Measurements from ENCODE around the gene METTL1. TPM values are rescaled to one million over a fixed set of nuclear protein-coding genes. Genes with fewer than 3 reads are reported as not detected.
A peak's percentile ranks its signal among the peaks of the same experiment; 100 is the strongest.
"Not testable (repeated sequence)": the region's sequence is repeated elsewhere in the genome, so short reads cannot be mapped to it uniquely, and the experiment has no call there.

Gene METTL1
- total and polyA plus RNA-seq, 4 donors: 9.5 to 16.2 (median 15.7) TPM

DNA sequence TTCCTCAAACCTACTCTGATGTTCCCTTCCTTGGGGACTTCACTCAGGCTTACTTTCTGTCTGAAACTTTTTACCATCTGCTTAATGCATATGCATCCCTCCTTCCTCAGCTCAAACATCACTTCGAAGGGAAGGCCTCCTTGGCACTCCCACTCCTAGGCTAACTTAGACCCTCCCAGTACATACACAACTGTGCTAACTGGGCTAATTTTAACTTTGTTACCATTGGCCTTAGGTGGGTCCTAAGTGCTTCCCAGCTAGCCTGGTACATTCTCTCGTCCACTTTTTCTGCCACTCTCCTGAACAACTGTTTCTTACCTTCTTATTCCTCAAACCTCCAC lies 4.3 kb upstream of the METTL1 start:
- intact Hi-C loops (cut with DNase I): no loop called here
- Histone ChIP-seq H3K4me1 (ENCODE audit: control insufficient read depth in 1 of 2, insufficient read depth in 2 of 2, low read length in 2 of 2) (no peaks in the 10 kb centered on the region), H3K27ac (ENCODE audit: low read depth in 1 of 2, low read length in 2 of 2) (no peak overlapping the region), H3K36me3 (ENCODE audit: control insufficient read depth in 1 of 2, insufficient read depth in 2 of 2, low read length in 1 of 2) (no peaks in the 10 kb centered on the region), H3K4me3 (ENCODE audit: low read length in 2 of 2) (no peak overlapping the region), H3K9me3 (ENCODE audit: control insufficient read depth, low read length) (no peaks in the 10 kb centered on the region), H3K27me3 (ENCODE audit: control insufficient read depth in 1 of 2, insufficient read depth in 2 of 2, low read length in 1 of 2) (no peaks in the 10 kb centered on the region)
- ATAC-seq (ENCODE audit: low FRiP score): no peak
- WGBS, 2 donors: 59 to 69% methylated on average over 2 of the region's 2 CpGs
- no peak for DNase-seq

- intact Hi-C loops (cut with DNase I): no loop called here
- ATAC-seq (ENCODE audit: low FRiP score) (no peak), DNase-seq (no peak)
- H3K27ac ChIP-seq (ENCODE audit: low read depth in 1 of 2, low read length in 2 of 2): no peak overlapping the region
- no peaks in the 10 kb centered on the region for H3K27me3 ChIP-seq (ENCODE audit: control insufficient read depth in 1 of 2, insufficient read depth in 2 of 2, low read length in 1 of 2)
- H3K4me1 ChIP-seq (ENCODE audit: control insufficient read depth in 1 of 2, insufficient read depth in 2 of 2, low read length in 2 of 2): no peaks in the 10 kb centered on the region
- H3K4me3 ChIP-seq (ENCODE audit: low read length in 2 of 2): no peak overlapping the region
- no peaks in the 10 kb centered on the region for H3K36me3 ChIP-seq (ENCODE audit: control insufficient read depth in 1 of 2, insufficient read depth in 2 of 2, low read length in 1 of 2)
- no peaks in the 10 kb centered on the region for H3K9me3 ChIP-seq (ENCODE audit: control insufficient read depth, low read length)
- WGBS, 2 donors: 78 to 81% methylated on average over 4 of the region's 4 CpGs
These were observed 3.8 kb upstream of the METTL1 start for GRCh38 chr12:57775563-57776246.

DNA sequence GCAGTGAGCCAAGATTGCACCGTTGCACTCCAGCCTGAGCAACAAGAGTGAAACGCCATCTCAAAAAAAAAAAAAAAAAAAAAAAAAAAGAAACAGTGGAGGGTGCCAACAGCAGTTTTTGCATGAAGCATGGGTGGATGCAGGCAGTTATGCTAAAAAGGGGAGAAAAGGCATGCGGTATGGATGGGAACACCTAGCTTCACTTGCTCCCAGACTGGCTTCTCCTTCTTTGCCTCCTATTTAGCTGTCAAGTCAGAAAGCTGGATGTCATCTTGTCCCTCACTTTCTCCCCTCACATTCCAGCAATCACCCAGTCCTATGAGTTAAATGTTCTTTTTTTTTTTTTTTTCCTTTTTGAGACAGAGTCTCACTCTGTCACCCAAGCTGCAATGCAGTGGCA lies 3.1 kb upstream of the METTL1 start:
- Histone ChIP-seq H3K4me1 (ENCODE audit: control insufficient read depth in 1 of 2, insufficient read depth in 2 of 2, low read length in 2 of 2) (no peaks in the 10 kb centered on the region), H3K9me3 (ENCODE audit: control insufficient read depth, low read length) (no peaks in the 10 kb centered on the region), H3K4me3 (ENCODE audit: low read length in 2 of 2) (no peak overlapping the region), H3K27me3 (ENCODE audit: control insufficient read depth in 1 of 2, insufficient read depth in 2 of 2, low read length in 1 of 2) (no peaks in the 10 kb centered on the region), H3K27ac (ENCODE audit: low read depth in 1 of 2, low read length in 2 of 2) (no peak overlapping the region), H3K36me3 (ENCODE audit: control insufficient read depth in 1 of 2, insufficient read depth in 2 of 2, low read length in 1 of 2) (no peaks in the 10 kb centered on the region)
- WGBS, 2 donors: 66 to 69% methylated on average over 2 to 3 of the region's 3 CpGs
- intact Hi-C loops (cut with DNase I): no loop called here
- DNase-seq: no peak
- ATAC-seq (ENCODE audit: low FRiP score): no peak

DNA sequence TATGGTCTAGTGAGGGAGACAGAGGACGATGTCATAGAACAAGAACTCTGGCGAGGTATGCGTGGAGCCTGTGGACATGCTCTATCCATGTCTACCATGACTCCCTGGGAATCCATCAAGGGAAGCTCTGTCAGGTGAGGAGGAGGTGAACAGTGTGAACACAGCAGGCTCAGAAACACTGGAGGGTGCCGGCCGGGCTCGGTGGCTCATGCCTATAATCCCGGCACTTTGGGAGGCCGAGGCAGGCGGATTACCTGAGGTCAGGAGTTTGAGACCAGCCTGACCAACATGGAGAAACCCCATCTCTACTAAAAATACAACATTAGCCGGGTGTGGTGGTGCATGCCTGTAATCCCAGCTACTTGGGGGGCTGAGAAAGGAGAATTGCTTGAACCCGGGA lies 2.7 kb upstream of the METTL1 start:
- ATAC-seq (ENCODE audit: low FRiP score); H3K9me3 ChIP-seq (ENCODE audit: control insufficient read depth, low read length); H3K36me3 ChIP-seq (ENCODE audit: control insufficient read depth in 1 of 2, insufficient read depth in 2 of 2, low read length in 1 of 2); H3K27me3 ChIP-seq (ENCODE audit: control insufficient read depth in 1 of 2, insufficient read depth in 2 of 2, low read length in 1 of 2); H3K4me1 ChIP-seq (ENCODE audit: control insufficient read depth in 1 of 2, insufficient read depth in 2 of 2, low read length in 2 of 2); intact Hi-C loops (cut with DNase I); H3K27ac ChIP-seq (ENCODE audit: low read depth in 1 of 2, low read length in 2 of 2); DNase-seq; H3K4me3 ChIP-seq (ENCODE audit: low read length in 2 of 2): not testable (repeated sequence)
- 90 to 92% methylated on average over 11 of the region's 11 CpGs for WGBS, 2 donors

DNA sequence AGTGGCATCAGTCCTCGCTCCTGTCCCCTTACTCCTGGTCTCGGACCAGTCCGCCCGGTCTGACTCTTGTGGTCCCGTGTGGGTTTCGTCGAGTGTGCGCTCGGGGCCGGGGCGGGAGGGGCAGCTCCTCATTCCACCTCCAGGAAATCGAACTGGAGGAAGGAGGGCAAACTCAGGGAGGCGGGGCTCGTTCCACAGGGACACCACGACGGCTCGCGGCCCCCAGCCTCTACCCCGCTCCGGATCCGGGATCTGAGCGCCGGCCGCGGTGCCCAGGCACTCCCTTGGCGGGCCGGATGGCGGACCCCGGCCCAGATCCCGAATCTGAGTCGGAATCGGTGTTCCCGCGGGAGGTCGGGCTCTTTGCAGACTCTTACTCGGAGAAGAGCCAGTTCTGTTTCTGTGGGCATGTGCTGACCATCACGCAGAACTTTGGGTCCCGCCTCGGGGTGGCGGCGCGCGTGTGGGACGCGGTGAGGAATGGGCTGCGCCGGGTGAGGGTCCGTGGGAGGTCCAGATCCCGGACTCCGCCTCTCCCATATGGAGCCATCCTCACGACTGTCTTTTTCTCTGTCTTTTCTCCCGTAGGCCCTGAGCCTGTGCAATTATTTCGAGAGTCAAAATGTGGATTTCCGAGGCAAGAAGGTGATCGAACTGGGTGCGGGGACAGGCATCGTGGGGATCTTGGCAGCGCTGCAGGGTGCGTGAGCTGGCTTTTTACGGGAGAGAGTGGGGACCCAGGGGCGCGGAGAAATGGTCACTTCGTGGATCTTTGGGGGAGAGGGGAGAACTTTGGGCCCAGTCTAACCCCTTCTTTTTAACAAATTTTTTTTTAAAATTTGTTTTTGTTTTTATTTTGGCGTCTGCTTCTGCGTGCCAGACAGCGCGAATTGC lies 771 bp upstream of the METTL1 start, which contains the start of gene EEF1AKMT3:
Gene EEF1AKMT3, plus strand, starts transcription at position 186 of the 894 bp plus-strand sequence. Its CDS starts 111 bp downstream, at position 297.
- Histone ChIP-seq H3K4me1 (ENCODE audit: control insufficient read depth in 1 of 2, insufficient read depth in 2 of 2, low read length in 2 of 2) (no peaks in the 10 kb centered on the region), H3K9me3 (ENCODE audit: control insufficient read depth, low read length) (no peaks in the 10 kb centered on the region), H3K4me3 (ENCODE audit: low read length in 2 of 2) (peak within 1 kb of the TSS; percentile 44 to 82), H3K27ac (ENCODE audit: low read depth in 1 of 2, low read length in 2 of 2) (peak within 1 kb of the TSS in 1 of 2 donors; percentile 75), H3K27me3 (ENCODE audit: control insufficient read depth in 1 of 2, insufficient read depth in 2 of 2, low read length in 1 of 2) (no peaks in the 10 kb centered on the region), H3K36me3 (ENCODE audit: control insufficient read depth in 1 of 2, insufficient read depth in 2 of 2, low read length in 1 of 2) (no peaks in the 10 kb centered on the region)
- WGBS, 2 donors: 1% methylated on average over 65 to 67 of the region's 67 CpGs
- ATAC-seq (ENCODE audit: low FRiP score) (peak; percentile 85), DNase-seq (peak; percentile 82 to 90)
- intact Hi-C loops (cut with DNase I): no loop called here

- no peaks in the 10 kb centered on the region for H3K27me3 ChIP-seq (ENCODE audit: control insufficient read depth in 1 of 2, insufficient read depth in 2 of 2, low read length in 1 of 2)
- intact Hi-C loops (cut with DNase I): no loop called here
- no peaks in the 10 kb centered on the region for H3K4me1 ChIP-seq (ENCODE audit: control insufficient read depth in 1 of 2, insufficient read depth in 2 of 2, low read length in 2 of 2)
- H3K4me3 ChIP-seq (ENCODE audit: low read length in 2 of 2): peak overlapping the region; percentile 19 to 82
- peak overlapping the region in 1 of 2 donors; percentile 53 for H3K27ac ChIP-seq (ENCODE audit: low read depth in 1 of 2, low read length in 2 of 2)
- DNase-seq (peak; percentile 94 to 95), ATAC-seq (ENCODE audit: low FRiP score) (peak; percentile 85)
- WGBS, 2 donors: 2 to 4% methylated on average over 16 of the region's 16 CpGs
- no peaks in the 10 kb centered on the region for H3K36me3 ChIP-seq (ENCODE audit: control insufficient read depth in 1 of 2, insufficient read depth in 2 of 2, low read length in 1 of 2)
- no peaks in the 10 kb centered on the region for H3K9me3 ChIP-seq (ENCODE audit: control insufficient read depth, low read length)
These were observed 551 bp downstream of the METTL1 start for GRCh38 chr12:57771236-57771872.

DNA sequence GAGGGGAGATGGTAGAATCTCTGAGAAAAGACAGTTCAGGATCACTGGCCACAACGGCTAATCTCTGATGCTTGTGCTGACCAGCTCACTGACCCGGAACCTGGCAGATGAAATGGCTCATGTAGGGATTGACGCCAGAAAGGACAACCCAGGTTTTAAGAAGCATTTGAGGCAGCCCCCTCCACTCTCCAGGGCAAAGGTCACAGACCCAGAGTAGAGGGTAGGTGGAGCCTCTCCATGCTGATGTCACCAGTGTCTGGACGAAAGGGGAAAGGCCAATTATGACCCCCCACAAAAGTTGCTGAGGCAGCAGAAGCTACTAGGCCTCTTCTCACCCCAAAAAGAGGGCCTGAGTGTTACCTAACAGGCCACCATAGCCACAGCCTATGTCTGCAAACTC lies 1.2 kb downstream of the METTL1 start:
- H3K27me3 ChIP-seq (ENCODE audit: control insufficient read depth in 1 of 2, insufficient read depth in 2 of 2, low read length in 1 of 2): no peaks in the 10 kb centered on the region
- no peak for DNase-seq
- H3K4me1 ChIP-seq (ENCODE audit: control insufficient read depth in 1 of 2, insufficient read depth in 2 of 2, low read length in 2 of 2): no peaks in the 10 kb centered on the region
- intact Hi-C loops (cut with DNase I): no loop called here
- no peak overlapping the region for H3K4me3 ChIP-seq (ENCODE audit: low read length in 2 of 2)
- H3K27ac ChIP-seq (ENCODE audit: low read depth in 1 of 2, low read length in 2 of 2): peak overlapping the region in 1 of 2 donors; percentile 34
- 71 to 83% methylated on average over 4 of the region's 4 CpGs for WGBS, 2 donors
- H3K9me3 ChIP-seq (ENCODE audit: control insufficient read depth, low read length): no peaks in the 10 kb centered on the region
- ATAC-seq (ENCODE audit: low FRiP score): no peak
- H3K36me3 ChIP-seq (ENCODE audit: control insufficient read depth in 1 of 2, insufficient read depth in 2 of 2, low read length in 1 of 2): no peaks in the 10 kb centered on the region

DNA sequence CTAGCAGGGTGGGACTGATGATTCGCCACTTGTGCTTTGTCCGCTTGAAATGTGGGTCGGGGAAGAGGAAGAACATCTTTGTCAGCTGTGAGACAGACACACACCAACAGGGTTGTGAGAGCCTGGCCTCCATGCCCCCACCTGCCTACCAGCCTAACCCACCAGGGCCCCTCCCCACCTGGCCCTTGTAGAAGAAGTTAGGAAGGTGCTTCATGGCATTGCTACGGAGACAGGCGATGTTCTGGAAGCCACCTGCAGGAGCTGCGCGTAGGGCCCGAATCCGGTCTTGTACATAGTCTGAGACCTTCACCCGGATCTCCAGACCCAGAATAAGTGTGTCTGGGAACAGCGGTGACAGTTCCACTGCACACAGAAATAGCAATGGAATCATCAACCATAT lies 2.3 kb downstream of the METTL1 start:
- Histone ChIP-seq H3K27ac (ENCODE audit: low read depth in 1 of 2, low read length in 2 of 2) (no peak overlapping the region), H3K9me3 (ENCODE audit: control insufficient read depth, low read length) (no peaks in the 10 kb centered on the region), H3K36me3 (ENCODE audit: control insufficient read depth in 1 of 2, insufficient read depth in 2 of 2, low read length in 1 of 2) (no peaks in the 10 kb centered on the region), H3K4me3 (ENCODE audit: low read length in 2 of 2) (no peak overlapping the region), H3K4me1 (ENCODE audit: control insufficient read depth in 1 of 2, insufficient read depth in 2 of 2, low read length in 2 of 2) (no peaks in the 10 kb centered on the region), H3K27me3 (ENCODE audit: control insufficient read depth in 1 of 2, insufficient read depth in 2 of 2, low read length in 1 of 2) (no peaks in the 10 kb centered on the region)
- intact Hi-C loops (cut with DNase I): no loop called here
- ATAC-seq (ENCODE audit: low FRiP score): no peak
- DNase-seq: no peak
- WGBS, 2 donors: 94 to 96% methylated on average over 11 of the region's 11 CpGs
